Ascending aorta (tissue), 2 donors: ENCODE results near the gene EVC. TPM values are rescaled to one million over a fixed set of nuclear protein-coding genes. Genes with fewer than 3 reads are reported as not detected.

Source experiments
- DNase-seq, 2 donors: peaks; one replicate each; pipeline ENCODE4 v3.0.0-alpha.2; 2019; ENCODE audit warnings: low spot score in 2 of 2
- H3K27ac ChIP-seq, 2 donors: fragments of 200-600 bp; sonication (generic); one replicate each; pipeline ENCODE4 v1.5.1; 2016 to 2017; ENCODE audit warnings: mild to moderate bottlenecking in 1 of 2
- H3K27me3 ChIP-seq: fragments of 200-600 bp; sonication (generic); one replicate; pipeline ENCODE4 v1.5.1; 2017
- H3K36me3 ChIP-seq, 2 donors: fragments of 200-600 bp; sonication (generic); one replicate each; pipeline ENCODE4 v1.5.1; 2016
- H3K4me1 ChIP-seq, 2 donors: fragments of 200-600 bp; sonication (generic); one replicate each; pipeline ENCODE4 v1.5.1; 2016 to 2017; ENCODE audit warnings: mild to moderate bottlenecking in 1 of 2
- H3K4me3 ChIP-seq, 2 donors: fragments of 200-600 bp; sonication (generic); one replicate each; pipeline ENCODE4 v1.5.1; 2016 to 2017; ENCODE audit warnings: mild to moderate bottlenecking in 1 of 2
- H3K9me3 ChIP-seq, 2 donors: fragments of 200-600 bp; sonication (generic); one replicate each; pipeline ENCODE4 v1.5.1; 2016
- intact Hi-C: fragments of 100-400 bp; cut with DNase I; formaldehyde crosslinking; loops from one replicate; pipeline ENCODE4 v1.15.1; 2023
- total RNA-seq: library from RNA; depleted of rRNA; stranded (reverse); fragments of >200 nt; gene quantifications from one replicate; pipeline ENCODE4 v1.1.0, GENCODE V29; 2016
- TF ChIP-seq, protein P1 (sequence below), 3 experiments: fragments of 200-600 bp in 2 of 3; fragments of 450-650 bp in 1 of 3; sonication (generic) in 2 of 3; IDR thresholded peaks; one replicate each; pipeline ENCODE4 v1.5.1; 2016 to 2019; ENCODE audit warnings: antibody characterized with exemption in 3 of 3, mild to moderate bottlenecking in 1 of 3, moderate library complexity in 1 of 3

EVC gene
- 39.3 TPM for total RNA-seq

DNA sequence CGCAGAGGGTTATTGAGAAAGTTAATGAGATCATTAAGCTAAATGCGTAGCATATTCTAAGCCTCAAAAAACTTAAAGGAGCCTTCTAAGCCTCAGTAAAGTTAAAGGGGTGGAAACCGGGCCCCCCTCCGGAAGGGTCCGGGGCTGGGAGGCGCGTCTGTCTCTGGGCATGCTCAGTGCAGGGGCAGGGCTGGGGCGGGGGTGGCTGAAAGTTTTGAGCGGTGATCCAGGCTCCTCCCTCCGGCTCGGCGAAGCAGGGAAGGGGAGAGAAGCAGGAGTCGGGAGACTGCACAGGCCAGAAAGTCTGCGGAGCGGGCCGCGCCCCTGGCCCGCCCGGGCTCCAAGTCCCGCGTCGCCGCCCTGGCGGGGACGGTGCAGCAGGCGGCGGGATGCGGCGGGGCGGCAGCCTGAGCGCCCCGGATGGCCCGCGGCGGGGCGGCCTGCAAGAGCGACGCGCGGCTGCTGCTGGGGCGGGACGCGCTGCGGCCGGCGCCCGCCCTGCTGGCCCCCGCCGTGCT is at the start of gene EVC:
Gene EVC, plus strand, starts transcription at position 241 of the 518 bp plus-strand sequence. Its CDS starts 180 bp downstream, at position 421.
- peaks cover 0 to 6% of the 10 kb centered on the region in 2 donors for H3K9me3 ChIP-seq
- H3K4me1 ChIP-seq: peaks cover 0 to 37% of the 10 kb centered on the region in 2 donors
- H3K27ac ChIP-seq: peak within 1 kb of the TSS; percentile 96
- H3K4me3 ChIP-seq: peak within 1 kb of the TSS; percentile 69 to 87
- peak; percentile 29 to 92 for DNase-seq
- no peaks in the 10 kb centered on the region for H3K27me3 ChIP-seq
- intact Hi-C loops: loop anchor here (1.0 kb wide), 2 partner anchors 20 to 36 kb away; no protein-coding TSS in a partner anchor
- peaks cover 0 to 3% of the 10 kb centered on the region in 2 donors for H3K36me3 ChIP-seq
- TF ChIP-seq, protein P1, sequence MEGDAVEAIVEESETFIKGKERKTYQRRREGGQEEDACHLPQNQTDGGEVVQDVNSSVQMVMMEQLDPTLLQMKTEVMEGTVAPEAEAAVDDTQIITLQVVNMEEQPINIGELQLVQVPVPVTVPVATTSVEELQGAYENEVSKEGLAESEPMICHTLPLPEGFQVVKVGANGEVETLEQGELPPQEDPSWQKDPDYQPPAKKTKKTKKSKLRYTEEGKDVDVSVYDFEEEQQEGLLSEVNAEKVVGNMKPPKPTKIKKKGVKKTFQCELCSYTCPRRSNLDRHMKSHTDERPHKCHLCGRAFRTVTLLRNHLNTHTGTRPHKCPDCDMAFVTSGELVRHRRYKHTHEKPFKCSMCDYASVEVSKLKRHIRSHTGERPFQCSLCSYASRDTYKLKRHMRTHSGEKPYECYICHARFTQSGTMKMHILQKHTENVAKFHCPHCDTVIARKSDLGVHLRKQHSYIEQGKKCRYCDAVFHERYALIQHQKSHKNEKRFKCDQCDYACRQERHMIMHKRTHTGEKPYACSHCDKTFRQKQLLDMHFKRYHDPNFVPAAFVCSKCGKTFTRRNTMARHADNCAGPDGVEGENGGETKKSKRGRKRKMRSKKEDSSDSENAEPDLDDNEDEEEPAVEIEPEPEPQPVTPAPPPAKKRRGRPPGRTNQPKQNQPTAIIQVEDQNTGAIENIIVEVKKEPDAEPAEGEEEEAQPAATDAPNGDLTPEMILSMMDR (IDR thresholded peaks at IDR 0.05): no peak

DNA sequence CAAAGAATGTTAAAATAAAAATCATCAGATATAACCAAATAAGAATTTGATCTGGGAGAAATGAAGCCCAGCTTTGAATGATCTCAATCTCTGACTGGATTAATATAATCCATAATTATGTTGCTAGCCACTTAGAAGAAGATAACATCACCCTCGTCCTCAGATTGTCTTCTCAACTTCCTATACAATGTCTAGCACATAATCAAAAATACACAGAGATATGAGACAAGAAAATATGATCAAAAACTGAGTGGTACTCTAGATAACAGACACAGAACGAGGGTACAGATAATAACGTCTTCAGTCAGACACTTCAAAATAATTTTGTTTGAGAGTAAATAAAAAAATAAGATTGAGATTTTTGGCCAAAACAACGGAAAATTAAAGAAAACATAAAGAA is 49.8 kb upstream of the EVC start:
- TF ChIP-seq, protein P1 (IDR thresholded peaks at IDR 0.05): no peak
- Histone ChIP-seq H3K4me3 (no peak overlapping the region), H3K9me3 (no peaks in the 10 kb centered on the region), H3K36me3 (peaks cover 12 to 49% of the 10 kb centered on the region in 2 donors), H3K27me3 (no peaks in the 10 kb centered on the region), H3K4me1 (no peaks in the 10 kb centered on the region), H3K27ac (no peak overlapping the region)
- DNase-seq: no peak
- intact Hi-C loops: no loop called here

DNA sequence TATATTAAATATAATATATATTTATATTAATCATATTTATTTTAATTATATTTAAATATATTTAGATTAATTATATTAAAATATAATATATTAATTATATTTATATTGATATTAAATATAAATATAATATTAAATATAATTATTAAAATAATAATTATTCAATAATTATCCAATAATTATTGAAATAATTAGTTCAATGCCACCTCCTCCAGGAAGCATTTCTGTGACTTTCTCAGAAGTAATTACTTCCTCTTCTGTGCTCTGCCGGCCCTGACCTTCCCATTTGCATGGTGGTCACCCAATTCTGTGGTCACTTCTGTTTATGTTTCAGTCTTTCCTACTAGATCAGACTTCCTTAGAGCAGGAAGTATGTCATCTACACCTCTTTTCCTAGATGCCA is 48.4 kb upstream of the EVC start:
- intact Hi-C loops: no loop called here
- Histone ChIP-seq H3K4me3 (no peak overlapping the region), H3K27me3 (no peaks in the 10 kb centered on the region), H3K27ac (no peak overlapping the region), H3K9me3 (no peaks in the 10 kb centered on the region), H3K36me3 (peaks cover 12 to 49% of the 10 kb centered on the region in 2 donors), H3K4me1 (no peaks in the 10 kb centered on the region)
- DNase-seq: no peak
- TF ChIP-seq, protein P1 (IDR thresholded peaks at IDR 0.05): no peak

DNA sequence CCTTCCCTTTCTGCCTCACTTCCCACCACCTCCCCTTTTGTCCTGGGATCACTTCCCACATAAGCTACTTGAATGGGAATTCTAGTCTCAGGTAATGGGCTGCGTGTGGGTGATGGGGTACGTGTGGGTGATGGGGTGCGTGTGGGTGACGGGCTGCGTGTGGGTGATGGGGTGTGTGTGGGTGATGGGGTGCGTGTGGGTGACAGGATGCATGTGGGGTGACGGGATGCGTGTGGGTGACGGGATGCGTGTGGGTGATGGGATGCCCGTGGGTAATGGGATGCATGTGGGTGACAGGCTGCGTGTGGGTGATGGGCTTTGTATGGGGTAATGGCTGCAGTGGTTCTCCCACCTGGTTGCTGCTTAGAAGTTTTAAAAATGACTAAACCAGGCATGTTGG is 46.2 kb upstream of the EVC start:
- intact Hi-C loops: no loop called here
- TF ChIP-seq, protein P1 (IDR thresholded peaks at IDR 0.05): no peak
- Histone ChIP-seq H3K27ac (no peak overlapping the region), H3K4me1 (no peaks in the 10 kb centered on the region), H3K9me3 (no peaks in the 10 kb centered on the region), H3K4me3 (no peak overlapping the region), H3K36me3 (peaks cover 12 to 43% of the 10 kb centered on the region in 2 donors), H3K27me3 (no peaks in the 10 kb centered on the region)
- no peak for DNase-seq

DNA sequence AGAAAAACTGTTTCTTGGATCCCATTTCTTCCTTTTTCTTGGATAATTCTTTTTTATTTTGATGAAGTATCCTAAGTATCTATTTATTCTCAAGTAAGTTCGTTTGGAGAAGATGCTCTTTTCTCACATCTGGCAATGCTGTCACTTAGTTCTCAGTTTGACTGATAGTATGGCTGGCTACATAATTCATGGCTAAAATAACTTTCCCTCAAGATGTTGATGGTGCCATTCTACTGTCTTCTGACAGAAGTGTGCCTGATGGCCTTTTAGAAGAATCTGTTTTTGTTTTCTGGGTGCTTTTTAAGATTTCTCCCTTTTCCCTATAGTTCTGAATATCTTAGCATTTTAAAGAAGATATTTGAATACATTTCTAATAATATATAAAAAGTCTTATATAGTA is 44.3 kb upstream of the EVC start:
- peaks cover 9 to 23% of the 10 kb centered on the region in 2 donors for H3K36me3 ChIP-seq
- H3K27ac ChIP-seq: no peak overlapping the region
- no peaks in the 10 kb centered on the region for H3K9me3 ChIP-seq
- intact Hi-C loops: no loop called here
- no peak for DNase-seq
- no peaks in the 10 kb centered on the region for H3K27me3 ChIP-seq
- no peaks in the 10 kb centered on the region for H3K4me1 ChIP-seq
- TF ChIP-seq, protein P1 (IDR thresholded peaks at IDR 0.05): no peak
- H3K4me3 ChIP-seq: no peak overlapping the region

DNA sequence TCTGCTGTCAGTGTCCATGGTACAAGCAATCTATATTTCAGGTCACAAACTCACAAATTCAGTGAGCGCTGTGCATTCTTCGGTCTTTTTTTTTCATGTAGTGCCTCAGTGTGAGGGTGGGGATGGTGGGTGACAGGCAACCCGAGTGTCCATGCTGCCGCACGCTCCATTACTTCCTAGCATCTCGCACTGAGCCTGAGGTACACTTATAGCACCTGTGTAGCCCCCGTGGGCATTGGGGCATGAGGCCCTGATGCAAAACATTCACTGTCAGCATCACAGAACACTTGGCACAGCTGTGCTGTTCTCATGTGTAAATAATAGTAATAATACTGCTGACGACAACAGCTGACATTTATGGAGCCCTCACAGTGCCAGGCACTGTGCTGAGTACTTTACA is 34.2 kb upstream of the EVC start:
- intact Hi-C loops: no loop called here
- peaks cover 40 to 75% of the 10 kb centered on the region in 2 donors for H3K36me3 ChIP-seq
- no peaks in the 10 kb centered on the region for H3K9me3 ChIP-seq
- DNase-seq: no peak
- H3K27me3 ChIP-seq: no peaks in the 10 kb centered on the region
- H3K4me3 ChIP-seq: no peak overlapping the region
- no peaks in the 10 kb centered on the region for H3K4me1 ChIP-seq
- TF ChIP-seq, protein P1 (IDR thresholded peaks at IDR 0.05): no peak
- no peak overlapping the region for H3K27ac ChIP-seq
